GM12801 (cell line): ENCODE measurements around the gene CDC25B.

ENCODE experiments used
- CTCF ChIP-seq: IDR thresholded peaks from one replicate; pipeline ENCODE4 v1.5.1; 2011; ENCODE audit warnings: control low read depth; ENCODE audit not compliant: insufficient read length; ENCODE audit errors: extremely low read depth

CDC25B gene

DNA sequence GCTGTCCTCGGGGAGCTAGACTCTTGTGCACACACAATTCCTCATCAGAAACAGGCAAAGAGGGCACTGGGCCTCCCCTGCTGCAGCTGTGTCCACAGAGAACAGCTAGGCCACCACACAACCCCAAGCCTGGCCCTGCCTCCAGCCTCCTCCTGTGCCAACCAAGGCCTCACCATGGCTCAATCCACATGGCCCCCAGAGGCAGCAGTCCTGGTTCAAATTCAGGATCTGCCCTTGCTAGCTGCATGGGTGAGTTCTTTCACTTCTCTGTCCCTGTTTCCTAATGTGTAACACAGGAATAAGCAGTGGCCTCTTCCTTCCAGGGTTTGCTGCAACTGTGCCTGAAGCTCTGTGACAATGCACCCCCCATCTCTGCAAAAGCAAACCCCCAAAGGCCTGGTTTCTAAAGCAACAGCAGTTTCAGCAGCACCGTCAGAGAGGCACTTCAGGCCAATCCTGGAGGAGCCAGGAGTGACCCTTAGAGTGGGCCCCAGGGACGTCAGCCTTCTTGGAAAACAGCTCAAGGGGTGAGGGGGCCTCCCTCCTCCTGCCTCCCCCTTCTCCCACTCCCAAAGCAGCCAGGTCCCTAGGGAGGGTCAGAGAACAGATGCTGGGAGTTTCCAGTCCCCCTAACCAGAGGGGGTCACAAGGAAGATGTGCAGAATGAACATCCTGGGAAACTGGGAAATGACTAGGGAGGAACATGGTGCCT lies 30.8 kb upstream of the CDC25B start:
- TF ChIP-seq CTCF: no peak

DNA sequence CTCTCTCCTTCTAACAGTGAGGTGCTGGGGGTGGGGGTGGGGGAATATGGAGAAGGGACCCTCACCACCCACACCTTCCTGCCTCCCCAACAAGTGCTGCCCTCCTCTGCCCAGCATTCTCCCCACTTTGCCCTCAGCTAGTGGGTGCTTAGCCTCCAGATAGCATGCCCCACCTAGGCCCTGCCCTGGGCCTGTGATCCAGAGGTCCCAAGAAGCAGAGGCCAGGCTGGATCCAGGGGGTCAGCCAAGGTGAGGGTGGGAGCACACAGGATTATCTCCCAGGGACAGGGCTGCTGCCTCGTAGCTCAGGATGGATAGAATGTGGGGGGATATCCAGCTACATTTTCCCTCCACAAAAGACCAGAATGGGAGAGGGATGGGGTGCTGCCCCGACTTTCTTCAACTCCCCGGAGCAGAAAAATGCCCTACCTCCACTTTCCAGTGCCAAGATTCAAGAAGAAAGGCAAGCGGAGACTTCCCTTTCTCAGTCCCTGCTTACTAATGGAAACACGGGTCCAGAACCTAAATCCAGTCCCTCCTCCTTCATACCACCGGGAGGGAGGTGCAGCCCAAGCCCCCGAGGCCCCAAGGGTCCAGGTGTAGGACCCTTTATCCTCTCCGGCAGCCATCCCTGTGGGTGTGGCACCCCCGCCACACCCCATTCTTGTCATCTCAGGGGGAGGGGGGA lies 29.5 kb upstream of the CDC25B start:
- TF ChIP-seq CTCF: no peak

- no peak for TF ChIP-seq CTCF
These were observed 29.0 kb upstream of the CDC25B start for GRCh38 chr20:3767110-3767426.

DNA sequence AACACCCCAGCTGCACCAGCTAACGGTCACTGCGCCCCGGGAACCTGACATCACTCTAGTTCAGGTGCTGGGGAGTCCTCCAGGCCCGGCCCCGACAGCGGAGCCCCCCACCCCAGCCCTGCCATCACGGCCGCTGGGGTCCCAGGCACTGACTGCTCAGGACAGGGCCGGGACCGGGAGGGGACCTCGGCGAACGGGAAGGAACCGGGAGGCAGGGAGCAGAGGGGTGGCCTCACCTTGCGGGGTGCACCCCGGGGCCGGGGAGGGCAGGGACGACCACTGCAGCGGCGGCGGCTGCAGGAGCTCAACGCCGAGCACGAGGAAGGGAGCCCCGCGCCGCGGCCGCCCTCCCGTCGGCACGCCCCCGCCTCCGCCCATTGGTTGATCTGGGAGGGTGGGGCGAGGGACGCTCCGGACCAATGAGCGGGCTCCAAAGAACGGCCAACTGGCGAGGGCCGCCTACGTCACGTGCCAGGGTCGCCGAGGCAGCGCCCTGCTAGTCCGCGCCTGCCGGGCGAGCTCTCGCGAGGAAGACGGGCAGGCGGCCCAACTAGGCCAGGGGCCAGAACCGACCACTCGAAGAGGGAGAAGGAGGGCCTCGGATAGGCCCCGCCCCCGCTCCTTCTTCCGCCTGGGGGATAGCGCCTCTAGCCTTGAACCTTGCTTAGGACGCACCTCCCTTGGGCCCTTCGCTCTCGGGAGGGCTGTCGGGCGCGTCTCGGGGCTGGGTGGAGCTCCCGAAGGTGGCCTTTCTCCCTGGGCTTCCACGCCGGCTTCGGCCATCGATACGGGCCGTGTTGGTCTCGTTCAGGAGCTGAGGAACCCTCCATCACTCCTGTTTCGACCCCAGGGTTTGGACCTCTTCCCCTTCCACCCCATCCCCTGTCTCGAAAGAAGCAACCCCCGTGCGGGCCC lies 28.4 kb upstream of the CDC25B start, which contains the start of gene ADISSP:
TSS of gene ADISSP (minus strand) at position 327 of the 915 bp plus-strand sequence. CDS start 7,653 bp downstream, outside the sequence.
- no peak for TF ChIP-seq CTCF

DNA sequence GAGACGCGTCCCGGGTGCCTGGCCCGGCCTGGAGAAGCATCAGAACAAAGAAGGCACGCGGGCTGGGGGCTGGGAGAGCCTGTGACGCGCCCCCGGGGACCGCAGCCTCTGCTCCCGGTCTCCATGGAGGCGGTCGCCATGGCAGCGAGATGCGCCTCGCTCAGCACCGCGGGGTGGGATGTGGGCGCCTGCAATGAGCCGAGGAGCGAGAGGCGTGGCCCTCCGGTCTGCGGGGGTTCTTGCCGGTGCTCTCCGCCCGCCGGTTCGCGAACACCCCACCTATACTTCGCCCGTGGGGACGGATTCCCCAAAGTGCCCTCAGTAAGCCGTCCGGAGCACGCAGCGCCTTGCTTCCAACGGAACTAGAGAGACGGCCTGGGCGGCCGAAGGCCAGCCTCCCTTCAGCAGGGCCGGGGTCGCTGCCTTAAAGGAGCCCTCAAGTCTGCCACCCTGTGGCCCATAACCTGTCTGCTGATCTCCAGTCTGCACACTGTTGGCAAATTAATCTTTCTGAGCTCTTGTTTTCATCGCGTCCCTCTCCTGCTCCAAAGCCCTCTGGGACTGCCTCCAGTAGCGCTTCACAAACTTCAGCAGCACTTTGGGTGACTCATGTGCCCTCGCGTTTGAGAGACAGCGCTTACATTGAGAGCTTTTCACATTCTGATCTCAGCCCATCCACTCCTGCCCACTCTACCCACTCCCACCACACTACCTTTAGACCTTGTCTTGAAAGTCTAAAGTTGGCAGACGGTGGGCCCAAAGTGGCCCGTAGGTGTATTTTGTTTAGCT lies 27.6 kb upstream of the CDC25B start:
- no peak for TF ChIP-seq CTCF

DNA sequence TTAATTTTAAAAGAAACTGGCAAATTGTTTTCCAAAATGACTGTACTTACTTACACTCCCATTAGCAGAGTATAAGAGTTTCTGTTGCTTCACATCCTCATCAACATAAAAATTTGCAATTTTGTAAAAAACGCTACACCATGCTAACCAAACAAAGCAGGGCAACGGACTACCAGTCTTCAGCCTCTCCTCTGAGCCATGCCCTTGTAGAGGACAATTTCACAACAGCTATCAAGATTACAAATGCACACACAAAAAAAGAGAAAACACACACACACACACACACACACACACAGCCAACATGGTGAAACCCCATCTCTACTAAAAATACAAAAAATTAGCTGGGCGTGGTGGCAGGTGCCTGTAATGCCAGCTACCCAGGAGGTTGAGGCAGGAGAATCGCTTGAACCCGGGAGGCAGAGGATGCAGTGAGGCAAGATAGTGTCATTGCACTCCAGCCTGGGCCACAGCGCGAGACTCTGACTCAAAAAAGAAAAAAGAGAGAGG lies 24.5 kb upstream of the CDC25B start:
- no peak for TF ChIP-seq CTCF
